ENCODE data around the gene MEIKIN.
"Not testable (repeated sequence)": the region's sequence is repeated elsewhere in the genome, so short reads cannot be mapped to it uniquely, and the experiment has no call there.

MEIKIN gene

GRCh38 chr5:131845828-131846227 is 99.6 kb downstream of the MEIKIN start:
- no peak for TF ChIP-seq CTCF (IDR thresholded peaks at IDR 0.05)
- H3K27ac ChIP-seq: no peak overlapping the region

GRCh38 chr5:131842971-131843370 is 102.5 kb downstream of the MEIKIN start:
- not testable (repeated sequence) for H3K79me2 ChIP-seq; H3K9ac ChIP-seq; H2AFZ ChIP-seq; H3K4me1 ChIP-seq; H3K4me2 ChIP-seq (ENCODE audit: low read length); H3K4me3 ChIP-seq (ENCODE audit: low read depth, low read length); H3K27me3 ChIP-seq (ENCODE audit: control insufficient read depth, insufficient read depth, low read length); H3K27ac ChIP-seq; H3K36me3 ChIP-seq (ENCODE audit: control insufficient read depth, insufficient read depth, low read length); H3K9me3 ChIP-seq (ENCODE audit: control insufficient read depth, low read length)

More at GRCh38 chr5:131845828-131846227, 99.6 kb downstream of the MEIKIN start:
- no peaks in the 10 kb centered on the region for H3K4me1 ChIP-seq
- no peak overlapping the region for H2AFZ ChIP-seq
- no peaks in the 10 kb centered on the region for H3K36me3 ChIP-seq (ENCODE audit: control insufficient read depth, insufficient read depth, low read length)
- H3K9me3 ChIP-seq (ENCODE audit: control insufficient read depth, low read length): no peaks in the 10 kb centered on the region
- no peak overlapping the region for H3K4me2 ChIP-seq (ENCODE audit: low read length)
- no peak overlapping the region for H3K4me3 ChIP-seq (ENCODE audit: low read depth, low read length)
- H3K9ac ChIP-seq: no peak overlapping the region
- no peaks in the 10 kb centered on the region for H3K79me2 ChIP-seq
- no peaks in the 10 kb centered on the region for H3K27me3 ChIP-seq (ENCODE audit: control insufficient read depth, insufficient read depth, low read length)

GRCh38 chr5:131832702-131833101 is 112.8 kb downstream of the MEIKIN start:
- not testable (repeated sequence) for H3K27ac ChIP-seq; H3K27me3 ChIP-seq (ENCODE audit: control insufficient read depth, insufficient read depth, low read length); H3K36me3 ChIP-seq (ENCODE audit: control insufficient read depth, insufficient read depth, low read length); H3K9me3 ChIP-seq (ENCODE audit: control insufficient read depth, low read length); H3K9ac ChIP-seq; H2AFZ ChIP-seq; H3K4me1 ChIP-seq; H3K4me2 ChIP-seq (ENCODE audit: low read length); H3K79me2 ChIP-seq; H3K4me3 ChIP-seq (ENCODE audit: low read depth, low read length)

- no peak overlapping the region for H3K27ac ChIP-seq
- no peak for TF ChIP-seq CTCF (IDR thresholded peaks at IDR 0.05)
- H3K9ac ChIP-seq: no peak overlapping the region
- no peaks in the 10 kb centered on the region for H3K9me3 ChIP-seq (ENCODE audit: control insufficient read depth, low read length)
- H2AFZ ChIP-seq: no peak overlapping the region
- H3K4me2 ChIP-seq (ENCODE audit: low read length): no peak overlapping the region
- no peaks in the 10 kb centered on the region for H3K36me3 ChIP-seq (ENCODE audit: control insufficient read depth, insufficient read depth, low read length)
- no peak overlapping the region for H3K4me3 ChIP-seq (ENCODE audit: low read depth, low read length)
- no peaks in the 10 kb centered on the region for H3K79me2 ChIP-seq
- no peaks in the 10 kb centered on the region for H3K4me1 ChIP-seq
- no peaks in the 10 kb centered on the region for H3K27me3 ChIP-seq (ENCODE audit: control insufficient read depth, insufficient read depth, low read length)
Observed at GRCh38 chr5:131825404-131826013, 120.0 kb downstream of the MEIKIN start.

GRCh38 chr5:131824631-131825030 is 120.8 kb downstream of the MEIKIN start:
- Histone ChIP-seq H3K4me2 (ENCODE audit: low read length) (no peak overlapping the region), H3K27me3 (ENCODE audit: control insufficient read depth, insufficient read depth, low read length) (no peaks in the 10 kb centered on the region), H3K27ac (no peak overlapping the region), H3K9me3 (ENCODE audit: control insufficient read depth, low read length) (no peaks in the 10 kb centered on the region), H2AFZ (no peak overlapping the region), H3K9ac (no peak overlapping the region), H3K4me1 (no peaks in the 10 kb centered on the region), H3K36me3 (ENCODE audit: control insufficient read depth, insufficient read depth, low read length) (no peaks in the 10 kb centered on the region), H3K79me2 (no peaks in the 10 kb centered on the region), H3K4me3 (ENCODE audit: low read depth, low read length) (no peak overlapping the region)
- TF ChIP-seq CTCF (IDR thresholded peaks at IDR 0.05): no peak

GRCh38 chr5:131821221-131821620 is 124.2 kb downstream of the MEIKIN start:
- no peak overlapping the region for H2AFZ ChIP-seq
- no peak overlapping the region for H3K4me3 ChIP-seq (ENCODE audit: low read depth, low read length)
- H3K4me1 ChIP-seq: no peaks in the 10 kb centered on the region
- H3K27me3 ChIP-seq (ENCODE audit: control insufficient read depth, insufficient read depth, low read length): no peaks in the 10 kb centered on the region
- TF ChIP-seq CTCF (IDR thresholded peaks at IDR 0.05): no peak
- no peaks in the 10 kb centered on the region for H3K79me2 ChIP-seq
- no peaks in the 10 kb centered on the region for H3K36me3 ChIP-seq (ENCODE audit: control insufficient read depth, insufficient read depth, low read length)
- H3K9me3 ChIP-seq (ENCODE audit: control insufficient read depth, low read length): no peaks in the 10 kb centered on the region
- H3K9ac ChIP-seq: no peak overlapping the region
- H3K4me2 ChIP-seq (ENCODE audit: low read length): no peak overlapping the region
- H3K27ac ChIP-seq: no peak overlapping the region
